ENCODE results near the gene CNTNAP4. TPM values are rescaled to one million over a fixed set of nuclear protein-coding genes. Genes with fewer than 3 reads are reported as not detected.

Gene CNTNAP4
- total RNA-seq, 2 donors from 2014 or later: not detected

- no peaks in the 10 kb centered on the region for H3K9me3 ChIP-seq
- TF ChIP-seq, protein P1, sequence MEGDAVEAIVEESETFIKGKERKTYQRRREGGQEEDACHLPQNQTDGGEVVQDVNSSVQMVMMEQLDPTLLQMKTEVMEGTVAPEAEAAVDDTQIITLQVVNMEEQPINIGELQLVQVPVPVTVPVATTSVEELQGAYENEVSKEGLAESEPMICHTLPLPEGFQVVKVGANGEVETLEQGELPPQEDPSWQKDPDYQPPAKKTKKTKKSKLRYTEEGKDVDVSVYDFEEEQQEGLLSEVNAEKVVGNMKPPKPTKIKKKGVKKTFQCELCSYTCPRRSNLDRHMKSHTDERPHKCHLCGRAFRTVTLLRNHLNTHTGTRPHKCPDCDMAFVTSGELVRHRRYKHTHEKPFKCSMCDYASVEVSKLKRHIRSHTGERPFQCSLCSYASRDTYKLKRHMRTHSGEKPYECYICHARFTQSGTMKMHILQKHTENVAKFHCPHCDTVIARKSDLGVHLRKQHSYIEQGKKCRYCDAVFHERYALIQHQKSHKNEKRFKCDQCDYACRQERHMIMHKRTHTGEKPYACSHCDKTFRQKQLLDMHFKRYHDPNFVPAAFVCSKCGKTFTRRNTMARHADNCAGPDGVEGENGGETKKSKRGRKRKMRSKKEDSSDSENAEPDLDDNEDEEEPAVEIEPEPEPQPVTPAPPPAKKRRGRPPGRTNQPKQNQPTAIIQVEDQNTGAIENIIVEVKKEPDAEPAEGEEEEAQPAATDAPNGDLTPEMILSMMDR (IDR thresholded peaks at IDR 0.05): no peak
- intact Hi-C loops (cut with DNase I): no loop called here
- no peak overlapping the region for H3K9ac ChIP-seq (ENCODE audit: low read depth in 2 of 2, low read length in 2 of 2)
- no peaks in the 10 kb centered on the region for H3K36me3 ChIP-seq
- no peak overlapping the region for H3K27ac ChIP-seq
- no peak for DNase-seq
- H3K4me1 ChIP-seq: no peaks in the 10 kb centered on the region
- H3K27me3 ChIP-seq: no peaks in the 10 kb centered on the region
- H3K4me3 ChIP-seq: no peak overlapping the region
Measured at GRCh38 chr16:76532188-76532973, 255.2 kb downstream of the CNTNAP4 start.

DNA sequence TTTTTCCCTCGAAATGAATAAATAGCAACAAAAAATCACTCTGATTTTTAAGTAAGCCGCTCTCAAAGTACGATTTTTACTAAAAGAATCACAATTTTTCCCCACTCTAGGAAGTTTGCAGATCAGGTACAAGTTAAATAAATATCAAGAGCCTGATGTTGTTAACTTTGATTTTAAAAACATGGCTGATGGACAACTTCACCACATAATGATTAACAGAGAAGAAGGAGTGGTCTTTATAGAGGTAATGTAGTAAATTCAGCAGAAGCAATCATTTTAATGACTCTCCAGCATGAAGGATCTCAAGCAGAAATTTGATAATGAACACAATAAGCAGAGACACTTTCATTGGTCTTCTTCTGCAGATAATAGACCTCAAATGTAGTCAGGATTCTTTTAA is 262.4 kb downstream of the CNTNAP4 start:
- Histone ChIP-seq H3K4me1 (no peaks in the 10 kb centered on the region), H3K9ac (ENCODE audit: low read depth in 2 of 2, low read length in 2 of 2) (no peak overlapping the region), H3K27me3 (no peaks in the 10 kb centered on the region), H3K9me3 (no peaks in the 10 kb centered on the region), H3K36me3 (no peaks in the 10 kb centered on the region), H3K27ac (no peak overlapping the region), H3K4me3 (no peak overlapping the region)
- DNase-seq: no peak
- TF ChIP-seq, protein P1 (IDR thresholded peaks at IDR 0.05): no peak
- intact Hi-C loops (cut with DNase I): loop anchor here (5.0 kb wide), 1 partner anchor 53 kb away; no protein-coding TSS in a partner anchor

GRCh38 chr16:76541070-76541469 is 263.9 kb downstream of the CNTNAP4 start:
- Histone ChIP-seq H3K4me3 (no peak overlapping the region), H3K9ac (ENCODE audit: low read depth in 2 of 2, low read length in 2 of 2) (no peak overlapping the region), H3K27me3 (no peaks in the 10 kb centered on the region), H3K4me1 (no peaks in the 10 kb centered on the region), H3K27ac (no peak overlapping the region), H3K9me3 (no peaks in the 10 kb centered on the region), H3K36me3 (no peaks in the 10 kb centered on the region)
- DNase-seq: no peak
- TF ChIP-seq, protein P1 (IDR thresholded peaks at IDR 0.05): no peak
- intact Hi-C loops (cut with DNase I): loop anchor here (5.0 kb wide), 1 partner anchor 51 kb away; no protein-coding TSS in a partner anchor

GRCh38 chr16:76565542-76565941 is 288.3 kb downstream of the CNTNAP4 start:
- intact Hi-C loops (cut with DNase I): no loop called here
- no peaks in the 10 kb centered on the region for H3K27me3 ChIP-seq
- H3K4me1 ChIP-seq: no peaks in the 10 kb centered on the region
- no peak overlapping the region for H3K4me3 ChIP-seq
- no peaks in the 10 kb centered on the region for H3K9me3 ChIP-seq
- TF ChIP-seq, protein P1 (IDR thresholded peaks at IDR 0.05): no peak
- H3K27ac ChIP-seq: no peak overlapping the region
- DNase-seq: no peak
- H3K36me3 ChIP-seq: no peaks in the 10 kb centered on the region
- no peak overlapping the region for H3K9ac ChIP-seq (ENCODE audit: low read depth in 2 of 2, low read length in 2 of 2)

DNA sequence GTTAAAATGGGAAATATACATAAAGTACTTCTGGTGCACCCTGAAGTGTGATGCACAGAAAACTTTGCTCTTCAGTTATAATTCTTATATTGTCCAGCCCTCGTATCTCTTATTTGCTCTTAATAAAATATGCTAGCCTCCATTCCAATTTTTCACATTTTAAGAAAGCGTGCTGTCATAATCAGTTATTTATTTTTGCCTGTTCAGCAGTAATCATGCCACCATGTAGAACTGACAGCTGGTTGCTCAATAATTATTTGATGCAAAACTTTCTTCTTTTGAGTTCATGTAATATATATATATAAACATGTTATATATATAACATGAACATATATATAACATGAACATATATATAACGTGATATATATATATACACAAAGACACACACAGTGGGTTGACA is 294.6 kb downstream of the CNTNAP4 start:
- H3K4me1 ChIP-seq: no peaks in the 10 kb centered on the region
- no peaks in the 10 kb centered on the region for H3K27me3 ChIP-seq
- H3K9me3 ChIP-seq: no peaks in the 10 kb centered on the region
- H3K27ac ChIP-seq: no peak overlapping the region
- intact Hi-C loops (cut with DNase I): no loop called here
- no peak for DNase-seq
- H3K9ac ChIP-seq (ENCODE audit: low read depth in 2 of 2, low read length in 2 of 2): no peak overlapping the region
- H3K4me3 ChIP-seq: no peak overlapping the region
- H3K36me3 ChIP-seq: no peaks in the 10 kb centered on the region
- TF ChIP-seq, protein P1 (IDR thresholded peaks at IDR 0.05): no peak
